PC-9 (cell line): Measurements from ENCODE around the gene BRINP3. TPM values are rescaled to one million over a fixed set of nuclear protein-coding genes. Genes with fewer than 3 reads are reported as not detected.

Experiments
- BruUV-seq: library from RNA; stranded (reverse); fragments of 400-500 nt; replicated peaks from 2 replicates; lab custom pipeline; 2021; lab: Mats Ljungman, UMichigan
- CTCF ChIA-PET: fragments of 300-600 bp; sonication (Branson Sonifier 250); formaldehyde crosslinking; loops from one replicate; lab custom pipeline; 2022; ENCODE audit warnings: antibody characterized with exemption; lab: Charles Lee
- POLR2A ChIA-PET: fragments of 300-600 bp; sonication (Branson Sonifier 250); formaldehyde crosslinking; loops from one replicate; lab custom pipeline; 2022; ENCODE audit warnings: antibody characterized with exemption; ENCODE audit not compliant: unreplicated experiment; lab: Charles Lee
- DNase-seq, 2 experiments: peaks; one replicate each; pipeline versions ENCODE4 v3.0.0 to v3.0.0-alpha.2; 2015 to 2022; ENCODE audit warnings: mixed read lengths in 1 of 2
- H2AFZ ChIP-seq: fragments of 200-600 bp; sonication (generic); 2 replicates; pipeline ENCODE4 v1.8.1; 2017; ENCODE audit warnings: antibody characterized with exemption
- H3F3A ChIP-seq: fragments of 200-600 bp; sonication (generic); 2 replicates; pipeline ENCODE4 v1.8.1; 2017; ENCODE audit warnings: antibody characterized with exemption, mild to moderate bottlenecking, low read depth; ENCODE audit not compliant: insufficient read depth
- H3K27ac ChIP-seq: fragments of 200-600 bp; sonication (generic); 2 replicates; pipeline ENCODE4 v1.6.1; 2016; ENCODE audit warnings: mixed run types
- H3K27me3 ChIP-seq: fragments of 200-600 bp; sonication (generic); 2 replicates; pipeline ENCODE4 v1.6.1; 2016; ENCODE audit warnings: low read depth, mixed run types; ENCODE audit not compliant: insufficient read depth
- H3K36me3 ChIP-seq: fragments of 200-600 bp; sonication (generic); 2 replicates; pipeline ENCODE4 v1.6.1; 2016; ENCODE audit warnings: low read depth, mixed run types
- H3K4me1 ChIP-seq: fragments of 200-600 bp; sonication (generic); replicated peaks from 2 replicates; pipeline ENCODE4 v1.6.1; 2016; ENCODE audit warnings: mixed run types; ENCODE audit not compliant: insufficient read depth
- H3K4me2 ChIP-seq: fragments of 200-600 bp; sonication (generic); 2 replicates; pipeline ENCODE4 v1.6.1; 2017; ENCODE audit warnings: mixed run types
- H3K4me3 ChIP-seq: fragments of 200-600 bp; sonication (generic); 2 replicates; pipeline ENCODE4 v1.6.1; 2016; ENCODE audit warnings: mixed run types
- H3K79me2 ChIP-seq: fragments of 200-600 bp; sonication (generic); 2 replicates; pipeline ENCODE4 v1.6.1; 2017; ENCODE audit warnings: low read depth, mixed run types
- H3K9me2 ChIP-seq: fragments of 200-600 bp; sonication (generic); 2 replicates; pipeline ENCODE4 v1.8.1; 2017; ENCODE audit warnings: mild to moderate bottlenecking; ENCODE audit not compliant: insufficient read depth
- H3K9me3 ChIP-seq: fragments of 200-600 bp; sonication (generic); 2 replicates; pipeline ENCODE4 v1.8.1; 2016; ENCODE audit warnings: low read depth; ENCODE audit not compliant: insufficient read depth
- H4K20me1 ChIP-seq: fragments of 200-600 bp; sonication (generic); 2 replicates; pipeline ENCODE4 v1.8.1; 2017; ENCODE audit not compliant: insufficient read depth
- EZH2 ChIP-seq: fragments of 200-600 bp; sonication (generic); IDR thresholded peaks from 2 replicates; pipeline ENCODE4 v1.8.0; 2017; ENCODE audit warnings: antibody characterized with exemption, low read depth
- intact Hi-C: fragments of 100-400 bp; cut with micrococcal nuclease; formaldehyde crosslinking; loops from one replicate; pipeline ENCODE4 v1.10.0; 2022; ENCODE audit not compliant: unreplicated experiment
- total RNA-seq: library from RNA; stranded (reverse); gene quantifications from 2 replicates; pipeline ENCODE4 v1.2.3, GENCODE V29; 2021
- TF ChIP-seq, protein P1 (sequence below): fragments of 200-600 bp; sonication (generic); conservative IDR thresholded peaks from 2 replicates; pipeline ENCODE4 v1.6.1; 2017; ENCODE audit warnings: mixed run types, antibody characterized with exemption, mild to moderate bottlenecking, moderate library complexity

BRINP3 gene
- total RNA-seq, 1 experiment from 2014 or later, result not detected

DNA sequence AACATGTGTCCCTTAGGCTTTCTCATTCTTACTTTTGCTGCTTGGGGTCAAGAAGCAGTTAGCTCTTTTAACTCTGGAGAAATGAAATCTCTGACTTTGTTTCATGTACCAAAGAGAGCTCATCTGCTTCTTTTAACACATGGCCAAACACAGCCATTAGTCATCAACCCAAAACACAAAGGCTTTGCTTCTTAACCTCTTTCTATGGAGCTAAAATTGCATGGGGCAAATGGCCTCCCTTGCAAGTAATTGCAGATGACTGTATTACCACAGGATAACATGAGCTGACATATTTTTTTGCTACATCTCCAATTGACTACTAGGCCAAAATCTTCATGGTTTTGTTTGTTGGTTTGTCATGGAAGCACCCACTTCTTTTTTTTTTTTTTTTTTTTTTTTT, 300.9 kb downstream of the BRINP3 start:
- Histone ChIP-seq H3K79me2 (no peaks in the 10 kb centered on the region), H4K20me1 (no peaks in the 10 kb centered on the region), H3K4me3 (no peak overlapping the region), H3K9me2 (no peaks in the 10 kb centered on the region), H3K36me3 (no peaks in the 10 kb centered on the region), H3K27me3 (no peaks in the 10 kb centered on the region), H3K4me2 (no peak overlapping the region), H3K4me1 (no peaks in the 10 kb centered on the region), H3K27ac (no peak overlapping the region), H2AFZ (no peak overlapping the region), H3K9me3 (no peaks in the 10 kb centered on the region), H3F3A (no peaks in the 10 kb centered on the region)
- no peak for DNase-seq
- intact Hi-C loops, result no loop called here
- no TSS peak for BruUV-seq
- CTCF ChIA-PET, result no interaction called here
- POLR2A ChIA-PET, result no interaction called here
- TF ChIP-seq EZH2, result no peak
- TF ChIP-seq, protein P1, sequence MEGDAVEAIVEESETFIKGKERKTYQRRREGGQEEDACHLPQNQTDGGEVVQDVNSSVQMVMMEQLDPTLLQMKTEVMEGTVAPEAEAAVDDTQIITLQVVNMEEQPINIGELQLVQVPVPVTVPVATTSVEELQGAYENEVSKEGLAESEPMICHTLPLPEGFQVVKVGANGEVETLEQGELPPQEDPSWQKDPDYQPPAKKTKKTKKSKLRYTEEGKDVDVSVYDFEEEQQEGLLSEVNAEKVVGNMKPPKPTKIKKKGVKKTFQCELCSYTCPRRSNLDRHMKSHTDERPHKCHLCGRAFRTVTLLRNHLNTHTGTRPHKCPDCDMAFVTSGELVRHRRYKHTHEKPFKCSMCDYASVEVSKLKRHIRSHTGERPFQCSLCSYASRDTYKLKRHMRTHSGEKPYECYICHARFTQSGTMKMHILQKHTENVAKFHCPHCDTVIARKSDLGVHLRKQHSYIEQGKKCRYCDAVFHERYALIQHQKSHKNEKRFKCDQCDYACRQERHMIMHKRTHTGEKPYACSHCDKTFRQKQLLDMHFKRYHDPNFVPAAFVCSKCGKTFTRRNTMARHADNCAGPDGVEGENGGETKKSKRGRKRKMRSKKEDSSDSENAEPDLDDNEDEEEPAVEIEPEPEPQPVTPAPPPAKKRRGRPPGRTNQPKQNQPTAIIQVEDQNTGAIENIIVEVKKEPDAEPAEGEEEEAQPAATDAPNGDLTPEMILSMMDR, result no peak

DNA sequence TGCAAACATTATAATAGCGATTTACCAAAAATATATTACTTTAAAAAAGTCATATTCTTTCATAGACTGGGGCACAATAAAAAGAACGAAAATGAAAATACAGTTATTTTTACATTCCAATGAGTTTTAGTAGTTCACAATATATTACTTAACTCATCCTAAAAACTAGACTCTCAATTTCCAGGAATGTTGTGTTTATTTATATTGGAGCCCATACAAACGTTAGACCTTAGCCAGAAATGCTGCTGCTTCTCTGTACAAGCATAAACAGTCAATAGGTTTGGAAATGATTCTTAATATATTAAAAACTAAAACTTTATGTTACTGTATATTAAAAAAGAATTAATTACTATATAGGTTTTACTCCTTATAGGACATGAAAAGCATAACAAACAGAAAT, 302.3 kb downstream of the BRINP3 start:
- Histone ChIP-seq H4K20me1 (no peaks in the 10 kb centered on the region), H3K36me3 (no peaks in the 10 kb centered on the region), H2AFZ (no peak overlapping the region), H3K9me3 (no peaks in the 10 kb centered on the region; the same call in 1 of the 2 replicates), H3K79me2 (no peaks in the 10 kb centered on the region), H3K9me2 (no peaks in the 10 kb centered on the region), H3K27me3 (no peaks in the 10 kb centered on the region), H3K4me2 (no peak overlapping the region), H3F3A (no peaks in the 10 kb centered on the region), H3K4me3 (no peak overlapping the region), H3K27ac (no peak overlapping the region), H3K4me1 (no peaks in the 10 kb centered on the region)
- no TSS peak for BruUV-seq
- ChIA-PET CTCF (no interaction called here), POLR2A (no interaction called here)
- TF ChIP-seq, protein P1, result no peak
- no peak for TF ChIP-seq EZH2
- no peak for DNase-seq
- intact Hi-C loops, result no loop called here

DNA sequence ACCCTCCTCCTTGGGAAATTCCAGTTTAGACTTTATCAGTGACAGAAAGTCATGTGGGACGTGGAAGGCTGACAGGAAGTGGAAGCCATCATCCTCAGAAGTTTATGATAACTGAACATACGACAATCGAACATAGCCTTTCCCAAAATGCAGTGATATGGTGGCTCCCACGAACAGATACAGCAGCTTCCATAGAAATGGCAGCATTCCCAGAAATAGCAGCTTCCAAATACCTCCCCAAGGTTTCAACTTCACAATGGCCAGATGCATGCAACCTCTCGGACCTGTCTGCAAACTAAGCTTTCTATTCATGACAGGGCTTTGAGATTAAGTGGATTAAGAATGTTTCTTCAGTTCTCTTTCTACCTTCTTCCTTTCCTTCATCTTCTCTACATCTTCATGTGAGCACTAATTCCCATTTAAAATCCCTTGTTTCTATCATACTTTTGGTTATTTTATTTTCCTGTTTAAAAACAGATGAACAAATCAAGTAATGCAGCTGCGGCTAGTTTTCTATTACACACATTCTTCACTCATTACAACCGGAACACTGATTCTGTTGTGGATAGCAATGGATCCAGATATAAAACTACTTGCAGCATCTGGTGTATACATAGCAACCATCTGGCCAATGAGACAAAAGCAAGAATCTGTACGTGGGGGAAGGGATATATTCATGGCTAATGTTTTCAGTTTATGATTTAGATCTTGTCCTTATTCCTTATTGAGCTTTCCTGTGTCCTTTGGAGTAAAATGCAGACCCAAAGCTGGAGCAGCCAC, 304.8 kb downstream of the BRINP3 start:
- no peak for DNase-seq
- Histone ChIP-seq H3K9me2 (no peaks in the 10 kb centered on the region), H3K36me3 (no peaks in the 10 kb centered on the region), H3K79me2 (no peaks in the 10 kb centered on the region), H3K27ac (no peak overlapping the region), H3K4me1 (peaks cover 14% of the 10 kb centered on the region), H3K27me3 (no peaks in the 10 kb centered on the region), H3F3A (no peaks in the 10 kb centered on the region), H2AFZ (peak overlapping the region; percentile 53; the same call in 1 of the 2 replicates), H3K4me3 (no peak overlapping the region), H3K9me3 (no peaks in the 10 kb centered on the region; the same call in 1 of the 2 replicates), H3K4me2 (no peak overlapping the region), H4K20me1 (no peaks in the 10 kb centered on the region)
- no TSS peak for BruUV-seq
- no peak for TF ChIP-seq EZH2
- TF ChIP-seq, protein P1, result no peak
- POLR2A ChIA-PET, result no interaction called here
- CTCF ChIA-PET, result no interaction called here
- intact Hi-C loops, result no loop called here
